Measurements from ENCODE around the gene SPRYD3. TPM values are rescaled to one million over a fixed set of nuclear protein-coding genes. Genes with fewer than 3 reads are reported as not detected.
"Not testable (repeated sequence)": the region's sequence is repeated elsewhere in the genome, so short reads cannot be mapped to it uniquely, and the experiment has no call there.

Gene SPRYD3
- 13.9 and 30.6 TPM in 2 replicates for total RNA-seq

GRCh38 chr12:53079226-53080117, at the start of gene SPRYD3:
SPRYD3 (minus strand) TSS chr12:53079390; CDS start chr12:53079333, 57 bp downstream.
- peak; percentile 79 for DNase-seq (ENCODE audit: low read depth)

GRCh38 chr12:53127169-53127568, 48.0 kb upstream of the SPRYD3 start:
- DNase-seq (ENCODE audit: low read depth): no peak

GRCh38 chr12:53124352-53124723, 45.1 kb upstream of the SPRYD3 start:
- no peak for DNase-seq (ENCODE audit: low read depth)

GRCh38 chr12:53123578-53124351, 44.6 kb upstream of the SPRYD3 start:
- peak; percentile 34 for DNase-seq (ENCODE audit: low read depth)

- no peak for DNase-seq (ENCODE audit: low read depth)
Observed at GRCh38 chr12:53122961-53123468, 43.8 kb upstream of the SPRYD3 start.

- DNase-seq (ENCODE audit: low read depth): no peak
Observed at GRCh38 chr12:53120685-53121525, 41.7 kb upstream of the SPRYD3 start.

- no peak for DNase-seq (ENCODE audit: low read depth)
Observed at GRCh38 chr12:53118751-53119300, 39.6 kb upstream of the SPRYD3 start.

- DNase-seq (ENCODE audit: low read depth): no peak
Observed at GRCh38 chr12:53115891-53116648, 36.9 kb upstream of the SPRYD3 start.

- no peak for DNase-seq (ENCODE audit: low read depth)
Observed at GRCh38 chr12:53115112-53115890, 36.1 kb upstream of the SPRYD3 start.

GRCh38 chr12:53113951-53114350, 34.8 kb upstream of the SPRYD3 start:
- no peak for DNase-seq (ENCODE audit: low read depth)

- no peak for DNase-seq (ENCODE audit: low read depth)
Observed at GRCh38 chr12:53113136-53113705, 34.0 kb upstream of the SPRYD3 start.

- DNase-seq (ENCODE audit: low read depth): not testable (repeated sequence)
Observed at GRCh38 chr12:53112431-53112830, 33.2 kb upstream of the SPRYD3 start.

GRCh38 chr12:53107122-53107521, 27.9 kb upstream of the SPRYD3 start:
- no peak for DNase-seq (ENCODE audit: low read depth)

GRCh38 chr12:53105712-53106439, 26.7 kb upstream of the SPRYD3 start:
- DNase-seq (ENCODE audit: low read depth): no peak

- DNase-seq (ENCODE audit: low read depth): no peak
Observed at GRCh38 chr12:53105256-53105655, 26.1 kb upstream of the SPRYD3 start.

GRCh38 chr12:53103860-53104305, 24.7 kb upstream of the SPRYD3 start:
- DNase-seq (ENCODE audit: low read depth): no peak

GRCh38 chr12:53102883-53103807, 24.0 kb upstream of the SPRYD3 start, which contains the start of gene SOAT2:
SOAT2 (plus strand) TSS chr12:53103486; CDS start chr12:53103578, 92 bp downstream.
- no peak for DNase-seq (ENCODE audit: low read depth)
